NCI-H2227 (cell line): Measurements from ENCODE around the gene CABLES2.
"Not testable (repeated sequence)": the region's sequence is repeated elsewhere in the genome, so short reads cannot be mapped to it uniquely, and the experiment has no call there.

Experiments used
- DNase-seq: peaks from one replicate; lab custom pipeline; 2025; ENCODE audit not compliant: unreplicated experiment; lab: John Stamatoyannopoulos, UW

The CABLES2 gene

GRCh38 chr20:62437496-62437895 lies 30.4 kb upstream of the CABLES2 start:
- DNase-seq = no peak

- DNase-seq = no peak
Measured at GRCh38 chr20:62436692-62437091, 29.6 kb upstream of the CABLES2 start.

GRCh38 chr20:62433658-62434497 lies 26.8 kb upstream of the CABLES2 start:
- no peak for DNase-seq

- DNase-seq = no peak
Measured at GRCh38 chr20:62430866-62431447, 23.9 kb upstream of the CABLES2 start.

- DNase-seq = no peak
Measured at GRCh38 chr20:62430311-62430853, 23.3 kb upstream of the CABLES2 start.

GRCh38 chr20:62429455-62430310 lies 22.6 kb upstream of the CABLES2 start:
- no peak for DNase-seq

GRCh38 chr20:62428396-62429295 lies 21.6 kb upstream of the CABLES2 start:
- no peak for DNase-seq

GRCh38 chr20:62428002-62428372 lies 20.9 kb upstream of the CABLES2 start:
- no peak for DNase-seq

- DNase-seq = no peak
Measured at GRCh38 chr20:62427172-62428001, 20.3 kb upstream of the CABLES2 start, which contains the start of gene RBBP8NL. TSS of gene RBBP8NL (minus strand) at chr20:62427539. CDS start at chr20:62419647, 7,892 bp downstream.

- no peak for DNase-seq
Measured at GRCh38 chr20:62426699-62427131, 19.6 kb upstream of the CABLES2 start.

- DNase-seq = not testable (repeated sequence)
Measured at GRCh38 chr20:62426059-62426348, 18.9 kb upstream of the CABLES2 start.

GRCh38 chr20:62425281-62426058 lies 18.4 kb upstream of the CABLES2 start:
- DNase-seq = no peak

GRCh38 chr20:62424249-62425107 lies 17.4 kb upstream of the CABLES2 start:
- no peak for DNase-seq

GRCh38 chr20:62423326-62423706 lies 16.2 kb upstream of the CABLES2 start:
- no peak for DNase-seq

GRCh38 chr20:62422636-62423325 lies 15.7 kb upstream of the CABLES2 start:
- DNase-seq = no peak

GRCh38 chr20:62421716-62421990 lies 14.6 kb upstream of the CABLES2 start:
- DNase-seq = no peak

- DNase-seq = no peak
Measured at GRCh38 chr20:62420846-62421715, 14.0 kb upstream of the CABLES2 start.
